ENCODE measurements around the gene CHRNA3.
"Not testable (repeated sequence)": the region's sequence is repeated elsewhere in the genome, so short reads cannot be mapped to it uniquely, and the experiment has no call there.

Gene CHRNA3

GRCh38 chr15:78615151-78615589, 5.6 kb downstream of the CHRNA3 start:
- no peaks in the 10 kb centered on the region for H4K20me1 ChIP-seq (ENCODE audit: insufficient read depth, low read length)
- no peak overlapping the region for H3K27ac ChIP-seq (ENCODE audit: low read length)
- H3K27me3 ChIP-seq (ENCODE audit: insufficient read depth, low read length, poor library complexity): peaks cover 12% of the 10 kb centered on the region
- no peaks in the 10 kb centered on the region for H3K79me2 ChIP-seq (ENCODE audit: insufficient read depth, low read length)
- no peaks in the 10 kb centered on the region for H3K9me3 ChIP-seq (ENCODE audit: insufficient read depth, low read length, severe bottlenecking)
- H3K4me2 ChIP-seq (ENCODE audit: insufficient read depth, low read length): no peak overlapping the region
- DNase-seq (no peak), ATAC-seq (ENCODE audit: insufficient read depth, low read depth) (no peak)
- H2AFZ ChIP-seq (ENCODE audit: low read depth, low read length): no peak overlapping the region
- H3K9ac ChIP-seq (ENCODE audit: low read depth, low read length): no peak overlapping the region
- TF ChIP-seq, protein P1, sequence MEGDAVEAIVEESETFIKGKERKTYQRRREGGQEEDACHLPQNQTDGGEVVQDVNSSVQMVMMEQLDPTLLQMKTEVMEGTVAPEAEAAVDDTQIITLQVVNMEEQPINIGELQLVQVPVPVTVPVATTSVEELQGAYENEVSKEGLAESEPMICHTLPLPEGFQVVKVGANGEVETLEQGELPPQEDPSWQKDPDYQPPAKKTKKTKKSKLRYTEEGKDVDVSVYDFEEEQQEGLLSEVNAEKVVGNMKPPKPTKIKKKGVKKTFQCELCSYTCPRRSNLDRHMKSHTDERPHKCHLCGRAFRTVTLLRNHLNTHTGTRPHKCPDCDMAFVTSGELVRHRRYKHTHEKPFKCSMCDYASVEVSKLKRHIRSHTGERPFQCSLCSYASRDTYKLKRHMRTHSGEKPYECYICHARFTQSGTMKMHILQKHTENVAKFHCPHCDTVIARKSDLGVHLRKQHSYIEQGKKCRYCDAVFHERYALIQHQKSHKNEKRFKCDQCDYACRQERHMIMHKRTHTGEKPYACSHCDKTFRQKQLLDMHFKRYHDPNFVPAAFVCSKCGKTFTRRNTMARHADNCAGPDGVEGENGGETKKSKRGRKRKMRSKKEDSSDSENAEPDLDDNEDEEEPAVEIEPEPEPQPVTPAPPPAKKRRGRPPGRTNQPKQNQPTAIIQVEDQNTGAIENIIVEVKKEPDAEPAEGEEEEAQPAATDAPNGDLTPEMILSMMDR (IDR thresholded peaks at IDR 0.05; ENCODE audit: borderline replicate concordance, extremely low read depth, low read length, poor library complexity, severe bottlenecking): no peak
- TF ChIP-seq EZH2 (IDR thresholded peaks at IDR 0.05; ENCODE audit: borderline replicate concordance, low read depth, low read length, severe bottlenecking): no peak
- no peak overlapping the region for H3K4me3 ChIP-seq (ENCODE audit: low read depth in 1 of 2, low read length in 2 of 2)
- no peaks in the 10 kb centered on the region for H3K36me3 ChIP-seq (ENCODE audit: insufficient read depth, low read length)
- H3K4me1 ChIP-seq (ENCODE audit: insufficient read depth, low read length): peaks cover 4% of the 10 kb centered on the region

GRCh38 chr15:78614021-78614420, 6.8 kb downstream of the CHRNA3 start:
- Histone ChIP-seq H3K9ac (ENCODE audit: low read depth, low read length) (no peak overlapping the region), H3K27ac (ENCODE audit: low read length) (no peak overlapping the region), H2AFZ (ENCODE audit: low read depth, low read length) (no peak overlapping the region), H3K4me1 (ENCODE audit: insufficient read depth, low read length) (no peaks in the 10 kb centered on the region), H3K9me3 (ENCODE audit: insufficient read depth, low read length, severe bottlenecking) (no peaks in the 10 kb centered on the region), H3K79me2 (ENCODE audit: insufficient read depth, low read length) (no peaks in the 10 kb centered on the region), H3K4me3 (ENCODE audit: low read depth in 1 of 2, low read length in 2 of 2) (no peak overlapping the region), H3K4me2 (ENCODE audit: insufficient read depth, low read length) (no peak overlapping the region), H3K36me3 (ENCODE audit: insufficient read depth, low read length) (no peaks in the 10 kb centered on the region), H3K27me3 (ENCODE audit: insufficient read depth, low read length, poor library complexity) (peaks cover 4% of the 10 kb centered on the region), H4K20me1 (ENCODE audit: insufficient read depth, low read length) (no peaks in the 10 kb centered on the region)
- DNase-seq (no peak), ATAC-seq (ENCODE audit: insufficient read depth, low read depth) (no peak)
- TF ChIP-seq, protein P1 (IDR thresholded peaks at IDR 0.05; ENCODE audit: borderline replicate concordance, extremely low read depth, low read length, poor library complexity, severe bottlenecking): no peak
- no peak for TF ChIP-seq EZH2 (IDR thresholded peaks at IDR 0.05; ENCODE audit: borderline replicate concordance, low read depth, low read length, severe bottlenecking)

GRCh38 chr15:78609551-78609950, 11.2 kb downstream of the CHRNA3 start:
- not testable (repeated sequence) for H3K27ac ChIP-seq (ENCODE audit: low read length); H3K27me3 ChIP-seq (ENCODE audit: insufficient read depth, low read length, poor library complexity); H3K4me2 ChIP-seq (ENCODE audit: insufficient read depth, low read length); H3K9ac ChIP-seq (ENCODE audit: low read depth, low read length); H3K36me3 ChIP-seq (ENCODE audit: insufficient read depth, low read length); H3K4me3 ChIP-seq (ENCODE audit: low read depth in 1 of 2, low read length in 2 of 2); H2AFZ ChIP-seq (ENCODE audit: low read depth, low read length); H3K4me1 ChIP-seq (ENCODE audit: insufficient read depth, low read length); H3K79me2 ChIP-seq (ENCODE audit: insufficient read depth, low read length); H3K9me3 ChIP-seq (ENCODE audit: insufficient read depth, low read length, severe bottlenecking); ATAC-seq (ENCODE audit: insufficient read depth, low read depth); H4K20me1 ChIP-seq (ENCODE audit: insufficient read depth, low read length); DNase-seq

- H3K4me2 ChIP-seq (ENCODE audit: insufficient read depth, low read length): no peak overlapping the region
- no peaks in the 10 kb centered on the region for H4K20me1 ChIP-seq (ENCODE audit: insufficient read depth, low read length)
- H3K9me3 ChIP-seq (ENCODE audit: insufficient read depth, low read length, severe bottlenecking): no peaks in the 10 kb centered on the region
- H3K79me2 ChIP-seq (ENCODE audit: insufficient read depth, low read length): no peaks in the 10 kb centered on the region
- no peak overlapping the region for H2AFZ ChIP-seq (ENCODE audit: low read depth, low read length)
- no peak overlapping the region for H3K27ac ChIP-seq (ENCODE audit: low read length)
- H3K36me3 ChIP-seq (ENCODE audit: insufficient read depth, low read length): no peaks in the 10 kb centered on the region
- no peaks in the 10 kb centered on the region for H3K4me1 ChIP-seq (ENCODE audit: insufficient read depth, low read length)
- H3K4me3 ChIP-seq (ENCODE audit: low read depth in 1 of 2, low read length in 2 of 2): no peak overlapping the region
- no peak for DNase-seq
- H3K27me3 ChIP-seq (ENCODE audit: insufficient read depth, low read length, poor library complexity): no peaks in the 10 kb centered on the region
- H3K9ac ChIP-seq (ENCODE audit: low read depth, low read length): no peak overlapping the region
- ATAC-seq (ENCODE audit: insufficient read depth, low read depth): no peak
- TF ChIP-seq, protein P1 (IDR thresholded peaks at IDR 0.05; ENCODE audit: borderline replicate concordance, extremely low read depth, low read length, poor library complexity, severe bottlenecking): no peak
- TF ChIP-seq EZH2 (IDR thresholded peaks at IDR 0.05; ENCODE audit: borderline replicate concordance, low read depth, low read length, severe bottlenecking): no peak
Measured at GRCh38 chr15:78605680-78606079, 15.1 kb downstream of the CHRNA3 start.

Measured in DND-41 (cell line).